GM21528 (cell line): ENCODE measurements around the gene PITRM1.

Experiments
- ATAC-seq: cut with Tn5 transposase; IDR thresholded peaks from one replicate; pipeline ENCODE4 v1.9.1; 2021; ENCODE audit warnings: mild to moderate bottlenecking, moderate library complexity; ENCODE audit not compliant: unreplicated experiment, low FRiP score

Gene PITRM1

DNA sequence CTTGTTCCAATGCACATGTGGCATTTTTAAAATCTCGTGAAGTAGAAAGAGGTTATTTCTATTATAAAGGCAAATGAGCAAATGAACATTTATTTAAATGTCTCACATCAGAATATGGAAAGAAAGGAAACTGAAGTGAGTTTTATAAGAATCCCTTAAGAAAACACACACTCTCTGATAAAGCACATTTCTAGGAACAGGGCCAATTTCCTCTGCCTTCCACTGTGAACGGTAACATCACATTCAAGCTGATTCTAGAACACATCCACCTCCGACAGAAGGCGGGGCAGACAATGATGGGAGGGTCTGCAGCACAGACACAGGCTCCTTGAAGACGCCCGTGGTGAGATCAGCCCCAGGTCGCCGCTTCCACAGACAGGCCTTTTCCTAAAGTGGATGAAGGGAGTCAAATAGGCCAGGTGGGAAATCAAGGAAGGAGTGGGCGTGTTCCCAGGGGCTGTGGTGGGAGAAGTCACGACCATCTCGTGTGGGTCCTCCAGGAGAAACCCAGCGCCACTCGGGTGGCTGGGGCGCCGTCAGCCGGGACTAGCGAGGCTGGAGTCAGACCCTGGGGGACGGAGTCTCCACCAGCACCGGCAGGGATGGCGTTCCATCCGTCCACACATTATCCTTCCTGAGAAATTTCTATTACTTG is 31.1 kb downstream of the PITRM1 start:
- ATAC-seq = no peak

DNA sequence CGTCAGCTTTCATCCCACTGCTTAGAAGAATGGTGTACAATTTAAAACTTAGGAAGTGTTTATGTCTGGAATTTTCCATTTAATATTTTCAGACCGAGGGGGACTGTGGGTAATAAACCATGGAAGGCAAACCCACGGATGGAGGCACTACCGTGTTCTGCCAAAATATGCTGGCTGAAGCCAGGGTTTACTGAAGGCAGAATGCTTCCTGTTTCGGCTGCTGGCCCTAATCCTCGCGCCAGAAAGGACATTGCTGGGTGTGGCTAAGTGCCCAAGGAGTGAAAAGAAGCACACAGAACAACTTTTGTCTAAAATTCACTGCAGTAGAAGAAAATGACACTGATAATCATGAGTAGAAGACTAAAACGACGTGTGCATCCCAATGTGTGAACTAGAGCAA is 32.3 kb downstream of the PITRM1 start:
- no peak for ATAC-seq

DNA sequence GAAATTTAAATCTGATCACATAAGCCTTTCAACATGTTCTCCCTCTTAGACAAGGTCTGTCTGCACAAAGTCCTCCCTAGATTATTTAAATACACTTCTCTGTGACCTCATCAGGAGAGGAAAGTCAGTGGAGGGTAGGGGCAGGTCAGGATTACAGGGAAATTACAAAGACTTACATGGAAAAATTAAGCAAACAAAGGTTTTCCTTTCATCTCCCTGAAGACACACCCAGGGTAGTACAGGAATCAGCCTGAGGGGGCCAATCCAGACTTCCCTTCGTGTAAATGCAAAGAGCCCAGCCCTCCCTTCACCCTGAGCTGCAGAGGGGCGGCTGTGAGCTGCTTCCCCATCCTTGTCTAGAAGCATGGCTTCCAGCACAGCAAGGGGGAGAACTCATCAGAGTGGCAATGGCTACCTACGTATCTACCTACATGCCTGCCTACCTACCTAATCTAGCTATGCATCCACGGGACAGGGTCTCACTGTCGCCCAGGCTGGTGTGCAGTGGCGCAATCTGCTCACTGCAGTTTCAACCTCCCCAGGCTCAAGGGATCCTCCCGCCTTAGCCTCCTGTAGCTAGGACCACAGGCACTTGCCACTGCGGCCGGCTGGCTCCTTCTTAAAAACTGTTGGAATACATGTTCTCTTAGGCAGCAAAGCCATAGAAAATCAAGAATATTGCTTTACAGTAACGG is 33.2 kb downstream of the PITRM1 start:
- no peak for ATAC-seq

DNA sequence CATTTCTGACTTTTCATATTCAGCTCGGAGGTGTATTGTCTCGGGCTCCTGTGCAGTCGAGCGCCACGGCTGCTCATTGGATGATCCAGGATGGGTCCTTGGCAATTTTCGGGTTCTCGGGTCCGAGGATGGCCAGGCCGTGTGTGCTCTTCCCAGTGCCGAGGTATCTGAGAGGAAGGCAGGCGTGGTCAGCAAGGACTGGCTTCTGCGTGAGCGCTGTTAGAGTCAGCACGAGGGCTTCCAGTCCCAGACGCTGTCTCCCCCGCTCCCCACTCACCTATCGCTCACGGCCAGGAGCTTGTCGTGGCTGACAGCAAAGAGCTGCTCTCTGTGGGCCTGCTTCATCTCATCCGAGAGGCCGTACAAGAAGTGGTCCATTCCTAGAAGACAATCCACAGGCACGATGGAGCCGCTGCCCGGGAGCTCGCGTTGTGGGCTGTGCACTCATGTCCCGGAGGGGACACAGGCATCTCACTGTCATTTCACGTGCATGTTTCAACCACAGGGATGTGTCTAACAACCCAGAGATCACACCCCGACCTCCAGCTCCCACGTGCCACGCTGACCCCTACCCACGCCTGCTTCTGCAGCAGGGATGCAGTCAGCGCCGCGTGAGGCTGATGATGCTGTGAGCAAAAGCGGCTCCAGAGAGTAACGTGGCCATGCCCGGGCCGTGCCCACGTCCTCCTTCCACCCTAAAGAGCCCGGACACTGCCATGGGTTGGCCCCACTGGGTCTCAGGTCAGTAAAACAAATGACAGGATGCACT is 34.4 kb downstream of the PITRM1 start:
- no peak for ATAC-seq

DNA sequence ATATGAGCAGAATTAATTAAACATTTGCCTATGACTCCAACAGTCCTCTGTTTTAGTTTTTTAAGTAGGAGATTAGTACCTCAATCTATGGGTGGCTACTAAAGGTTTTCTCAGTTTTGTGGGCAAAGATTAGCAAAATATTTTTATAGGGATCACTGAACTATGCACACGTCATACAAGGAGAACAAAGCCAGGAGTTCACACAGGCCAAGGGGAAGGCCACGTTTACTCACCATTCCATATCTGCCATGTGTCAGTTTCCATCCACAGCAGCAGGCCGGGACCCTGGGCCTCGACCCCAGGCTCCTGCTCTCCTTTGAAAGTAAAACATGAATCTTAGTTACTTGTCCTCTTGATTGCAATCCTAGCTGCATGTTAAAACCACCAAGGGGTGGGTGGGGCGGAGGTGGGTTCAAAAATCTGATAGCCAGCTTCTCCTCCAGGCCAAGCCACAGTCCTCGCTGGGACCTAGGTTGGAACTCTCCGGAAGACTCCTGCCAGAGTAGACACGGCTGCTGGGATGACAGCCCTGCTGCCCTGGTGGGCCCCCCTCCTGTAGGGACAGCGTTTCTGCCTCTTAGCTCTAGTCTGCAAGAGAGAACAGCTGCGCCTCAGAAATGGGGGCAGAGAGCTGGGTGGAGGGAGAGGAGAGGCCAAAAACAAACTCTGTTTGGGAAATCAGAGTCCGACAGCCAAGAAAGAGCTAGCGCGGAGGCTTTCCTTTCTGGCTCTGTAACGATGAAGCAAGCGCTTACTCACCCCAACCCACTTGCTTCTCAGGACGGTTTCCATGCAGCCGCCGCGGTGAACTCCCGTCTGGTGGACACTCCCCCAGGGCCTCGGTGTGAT is 35.6 kb downstream of the PITRM1 start:
- no peak for ATAC-seq

DNA sequence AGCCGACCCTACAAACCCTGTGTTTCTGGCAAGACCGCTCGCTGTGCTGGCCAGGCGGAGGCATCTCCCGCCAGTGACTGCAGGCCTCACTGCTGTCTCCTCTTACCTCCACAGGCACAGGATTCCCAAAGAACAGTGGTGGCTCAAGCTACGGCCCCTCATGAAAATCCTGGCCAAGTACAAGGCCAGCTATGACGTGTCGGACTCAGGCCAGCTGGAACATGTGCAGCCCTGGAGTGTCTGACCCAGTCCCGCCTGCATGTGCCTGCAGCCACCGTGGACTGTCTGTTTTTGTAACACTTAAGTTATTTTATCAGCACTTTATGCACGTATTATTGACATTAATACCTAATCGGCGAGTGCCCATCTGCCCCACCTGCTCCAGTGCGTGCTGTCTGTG is 36.2 kb downstream of the PITRM1 start:
- ATAC-seq = no peak

DNA sequence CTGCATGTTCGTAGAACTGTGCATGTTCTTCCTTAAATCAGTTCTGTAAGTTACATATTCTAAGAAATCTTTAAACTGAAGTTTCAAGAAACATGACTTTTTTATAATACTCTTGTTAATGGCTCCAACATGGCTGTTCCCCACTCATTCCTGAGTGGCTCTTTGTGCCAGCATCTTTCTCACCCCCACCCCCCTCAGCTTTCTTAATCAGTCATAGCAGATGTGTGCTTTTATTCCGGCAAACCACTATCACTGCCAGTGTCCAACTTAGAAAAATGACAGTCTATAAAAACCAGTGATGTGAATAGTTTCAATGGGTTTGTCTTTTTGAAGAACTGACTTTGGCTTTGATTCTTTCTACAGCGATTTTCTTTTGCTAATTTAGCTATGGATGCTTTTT is 37.6 kb downstream of the PITRM1 start:
- no peak for ATAC-seq

DNA sequence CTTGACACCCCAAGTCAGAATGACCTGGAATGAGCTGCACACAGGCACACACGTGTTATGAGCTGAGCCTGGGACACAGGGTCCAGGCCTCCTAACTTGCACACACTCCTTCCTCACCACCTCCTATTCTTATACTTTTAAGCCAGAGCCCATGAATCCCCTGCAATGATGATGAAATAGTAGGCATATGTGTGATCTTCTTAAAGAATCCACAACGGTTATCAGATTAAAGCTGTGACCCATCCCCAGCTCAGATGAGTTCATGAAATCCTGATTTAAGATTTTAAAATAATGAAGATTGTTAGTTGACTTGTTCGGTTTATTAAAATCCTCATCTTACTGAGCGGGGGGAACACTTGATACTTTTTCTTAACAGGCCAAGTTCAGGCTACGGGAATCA is 38.6 kb downstream of the PITRM1 start:
- no peak for ATAC-seq

DNA sequence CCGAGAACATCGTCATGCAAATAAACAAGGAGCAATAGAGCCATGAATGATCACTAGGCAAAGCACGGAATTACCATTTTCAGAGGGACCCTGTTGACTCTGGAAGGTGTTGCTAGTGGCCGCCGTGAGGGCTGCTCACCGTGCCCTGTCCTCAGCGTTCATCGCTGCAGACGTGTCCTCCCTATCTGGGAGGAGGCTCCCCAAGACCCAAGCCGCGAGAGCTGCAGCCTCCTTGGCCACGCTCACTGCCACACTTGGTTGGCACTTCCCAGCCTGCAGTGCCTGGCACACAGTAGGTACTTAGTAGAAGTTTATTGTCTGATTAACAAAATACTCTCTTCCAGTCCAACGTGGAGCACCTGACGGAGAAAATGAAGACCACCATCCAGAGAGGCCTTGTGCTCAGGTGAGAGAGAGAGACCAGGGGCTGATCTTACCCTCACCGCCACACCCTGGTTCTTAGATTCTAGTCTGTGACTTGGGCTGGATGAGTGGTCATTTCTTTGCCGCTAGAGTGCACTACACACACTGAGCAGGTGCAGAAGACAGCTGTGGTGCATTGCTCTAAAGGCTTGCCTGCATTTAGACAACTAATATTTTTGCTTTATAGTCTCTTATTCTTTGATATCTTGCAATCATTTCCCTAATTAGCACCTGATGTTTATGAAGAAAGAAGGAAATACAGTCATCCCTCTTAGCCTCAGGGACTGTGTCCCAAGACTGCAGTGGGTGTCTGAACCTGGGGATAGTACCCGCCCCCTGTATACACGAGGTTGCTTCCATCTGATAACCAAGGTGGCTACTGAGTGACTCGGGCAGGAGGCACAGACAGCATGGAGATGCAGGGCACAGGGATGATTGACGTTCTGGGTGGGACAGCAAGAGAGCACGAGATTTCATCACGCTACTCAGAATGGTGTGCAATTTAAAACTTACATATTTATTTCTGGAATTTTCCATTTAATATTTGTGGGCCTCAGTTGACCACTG is 40.3 kb downstream of the PITRM1 start:
- no peak for ATAC-seq

DNA sequence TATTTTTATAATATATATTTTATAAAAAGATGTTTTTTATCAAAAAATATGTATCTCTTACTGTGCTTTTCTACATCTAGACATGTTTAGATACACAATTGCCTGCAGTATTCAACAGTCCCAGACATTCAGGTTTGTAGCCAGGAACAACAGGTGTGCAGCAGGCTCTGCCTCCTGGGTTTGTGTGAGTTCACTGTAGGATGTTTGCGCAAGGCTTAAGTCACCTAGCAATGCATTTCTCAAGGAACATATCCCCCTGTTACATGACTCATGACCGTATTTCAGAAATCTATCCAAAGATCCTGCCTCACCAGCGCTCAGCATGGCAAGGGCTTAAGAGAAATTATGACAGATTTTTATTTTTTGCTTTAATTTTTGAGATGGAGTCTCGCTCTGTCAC is 41.5 kb downstream of the PITRM1 start:
- no peak for ATAC-seq

DNA sequence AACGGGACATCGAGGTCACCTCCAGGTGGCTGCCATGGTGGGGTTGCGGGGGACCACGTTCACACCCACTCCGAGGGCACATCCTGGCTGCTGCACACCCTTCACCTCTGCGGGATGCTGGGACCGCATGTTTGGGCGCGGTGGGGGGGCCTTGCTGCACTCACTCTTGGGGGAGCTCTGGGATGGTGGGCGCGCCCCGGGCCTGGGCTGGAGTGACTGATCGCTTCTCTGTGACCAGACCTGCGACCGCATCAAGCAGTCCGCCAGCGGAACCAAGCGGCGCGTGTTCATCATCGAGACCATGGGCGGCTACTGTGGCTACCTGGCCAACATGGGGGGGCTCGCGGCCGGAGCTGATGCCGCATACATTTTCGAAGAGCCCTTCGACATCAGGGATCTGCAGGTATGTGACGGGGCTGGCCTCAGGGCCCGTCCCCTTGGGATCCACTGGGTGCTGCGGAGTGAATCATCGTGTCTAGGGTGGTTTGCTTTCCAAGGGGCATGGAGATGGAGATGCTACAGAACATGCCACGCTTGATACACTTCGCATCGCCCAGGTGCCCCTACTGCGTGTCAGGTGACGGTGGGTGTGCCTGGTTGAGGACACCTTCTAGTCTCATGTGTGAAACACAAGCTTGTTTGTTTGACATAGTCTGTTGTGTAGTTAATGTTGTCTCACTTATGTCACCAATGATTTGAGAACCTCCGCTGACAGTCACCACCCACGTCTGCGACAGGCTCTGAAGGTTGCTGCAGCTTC is 42.8 kb downstream of the PITRM1 start:
- no peak for ATAC-seq

DNA sequence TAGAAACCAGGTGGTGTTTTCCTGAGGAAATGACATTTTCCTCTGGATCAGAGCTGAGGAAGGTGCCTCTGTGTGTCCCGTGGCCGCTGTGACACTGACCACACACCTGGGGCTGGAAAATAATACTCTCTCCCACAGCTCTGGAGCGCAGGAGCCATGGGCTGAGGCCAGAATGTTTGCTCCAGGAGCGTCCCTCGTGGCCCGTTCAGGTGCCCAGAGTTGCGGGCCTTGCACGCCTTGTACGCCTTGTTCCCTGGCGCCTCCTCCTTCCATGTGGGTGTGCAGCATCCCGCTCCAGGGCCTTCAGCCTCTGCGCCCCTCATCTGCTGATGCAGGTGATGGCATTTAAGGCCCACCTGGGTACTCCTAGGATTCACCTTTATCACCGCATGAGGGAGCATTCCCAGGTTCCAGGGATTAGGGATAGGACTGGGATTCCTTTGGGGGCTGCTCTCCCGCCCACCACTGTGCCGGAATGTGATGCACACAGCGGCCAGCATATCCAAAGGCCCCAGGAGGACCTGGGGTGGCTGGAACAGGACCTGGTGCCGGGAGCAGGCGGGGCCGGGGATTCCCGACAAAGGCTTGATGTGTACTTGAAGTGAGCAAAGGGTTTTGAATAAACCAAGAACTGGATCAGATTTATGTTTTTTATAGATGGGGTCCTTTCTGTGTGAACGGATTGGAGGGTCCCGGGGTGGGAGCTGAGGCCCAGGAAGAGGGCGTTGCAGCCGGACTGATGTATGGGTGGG is 44.0 kb downstream of the PITRM1 start:
- no peak for ATAC-seq

DNA sequence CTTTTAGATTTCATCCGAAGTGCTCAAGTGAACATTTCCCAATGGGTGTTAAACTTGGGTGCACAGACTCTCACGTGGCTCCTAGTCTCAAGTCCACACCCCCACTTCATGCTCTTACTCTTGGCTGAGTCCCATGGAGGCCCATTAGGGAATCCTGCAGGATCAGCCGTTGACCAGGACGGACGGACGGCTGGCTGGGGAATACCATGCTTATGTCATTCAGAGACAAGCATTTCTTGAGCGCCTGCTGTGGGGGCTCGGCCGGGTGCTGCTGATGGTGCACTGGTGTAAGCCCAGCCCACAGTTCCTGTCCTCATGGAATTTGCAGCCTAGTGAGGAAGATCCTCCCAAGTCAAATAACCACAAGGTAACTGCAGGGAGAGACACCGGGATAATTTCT is 44.7 kb downstream of the PITRM1 start:
- no peak for ATAC-seq

DNA sequence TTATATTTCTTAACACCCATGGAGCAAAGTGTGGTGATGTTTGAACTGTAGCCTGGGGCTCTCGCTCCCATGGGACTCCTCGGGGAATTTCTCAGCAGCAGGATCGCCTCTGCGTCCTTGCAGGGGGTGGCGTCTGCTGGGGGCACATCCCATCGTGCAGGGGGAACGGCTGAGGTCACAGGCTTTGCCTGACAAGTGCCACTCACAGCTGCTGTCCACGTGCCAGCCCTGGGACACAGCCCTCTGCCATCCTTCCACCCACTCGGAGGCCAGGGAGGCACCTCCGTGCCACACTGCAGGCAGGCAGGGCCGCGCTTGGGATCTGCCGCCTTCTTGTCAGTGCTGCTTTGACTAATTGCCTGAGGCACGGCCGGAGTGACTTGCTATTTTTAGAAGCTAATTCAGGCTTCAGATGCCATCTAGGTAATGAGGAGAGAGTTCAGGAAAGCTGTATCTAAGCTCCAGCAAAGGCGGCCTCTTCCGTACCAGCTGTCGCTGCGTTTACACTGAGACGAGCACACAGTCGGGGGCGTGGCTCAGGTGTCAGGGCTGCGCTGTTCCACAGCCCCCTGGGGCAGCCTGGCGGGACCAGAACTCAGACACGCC is 45.7 kb downstream of the PITRM1 start:
- ATAC-seq = no peak

DNA sequence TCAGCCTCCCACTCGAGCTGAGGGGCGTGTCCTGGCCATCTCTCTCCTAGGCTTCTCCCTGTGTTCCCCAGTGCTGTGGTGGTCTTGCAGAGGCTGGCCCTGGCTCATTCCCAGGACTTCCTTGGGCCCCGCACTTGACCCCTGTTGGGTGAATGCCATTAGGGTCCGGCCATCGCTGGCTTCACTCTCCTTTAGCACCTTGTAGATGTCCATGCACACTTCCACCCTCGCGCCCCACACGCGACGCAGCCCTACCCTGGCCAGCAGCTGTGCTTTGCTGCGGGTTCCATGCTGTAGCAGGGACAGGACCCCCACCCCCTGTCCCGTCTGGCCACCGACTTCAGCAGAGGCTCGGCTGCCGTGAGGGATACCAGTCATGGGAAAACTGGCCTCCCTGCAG is 46.3 kb downstream of the PITRM1 start:
- no peak for ATAC-seq

DNA sequence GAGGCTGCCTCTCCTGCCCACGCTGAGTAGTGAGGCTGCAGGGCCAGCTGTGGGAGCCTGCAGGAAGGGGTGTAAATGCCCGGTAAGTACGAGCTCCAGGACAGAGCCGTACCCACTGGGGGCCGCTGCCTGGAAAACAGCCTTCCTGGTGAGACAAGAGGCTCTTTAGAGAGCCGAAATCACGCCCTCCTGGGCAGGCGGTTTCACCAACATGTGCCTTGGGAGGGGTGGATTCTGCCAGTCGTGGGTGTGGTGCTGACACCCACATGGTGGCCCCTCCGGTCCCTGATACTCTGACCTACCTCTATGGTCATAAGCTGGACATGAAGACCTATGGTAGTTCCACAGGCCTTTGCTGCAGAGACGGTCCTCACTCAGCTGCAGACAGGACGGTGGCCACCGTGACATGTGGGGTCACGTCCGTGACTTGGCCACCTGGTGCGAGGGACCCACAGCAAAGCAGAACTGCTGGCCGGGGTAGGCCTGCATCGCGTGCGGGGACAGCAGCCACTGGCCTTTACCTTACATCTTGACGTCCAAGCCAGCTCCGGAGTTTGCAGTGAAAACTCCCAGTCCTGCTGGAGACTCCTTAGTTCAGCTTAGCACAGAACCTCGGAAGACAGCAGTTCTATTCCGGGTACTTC is 46.9 kb downstream of the PITRM1 start:
- no peak for ATAC-seq

DNA sequence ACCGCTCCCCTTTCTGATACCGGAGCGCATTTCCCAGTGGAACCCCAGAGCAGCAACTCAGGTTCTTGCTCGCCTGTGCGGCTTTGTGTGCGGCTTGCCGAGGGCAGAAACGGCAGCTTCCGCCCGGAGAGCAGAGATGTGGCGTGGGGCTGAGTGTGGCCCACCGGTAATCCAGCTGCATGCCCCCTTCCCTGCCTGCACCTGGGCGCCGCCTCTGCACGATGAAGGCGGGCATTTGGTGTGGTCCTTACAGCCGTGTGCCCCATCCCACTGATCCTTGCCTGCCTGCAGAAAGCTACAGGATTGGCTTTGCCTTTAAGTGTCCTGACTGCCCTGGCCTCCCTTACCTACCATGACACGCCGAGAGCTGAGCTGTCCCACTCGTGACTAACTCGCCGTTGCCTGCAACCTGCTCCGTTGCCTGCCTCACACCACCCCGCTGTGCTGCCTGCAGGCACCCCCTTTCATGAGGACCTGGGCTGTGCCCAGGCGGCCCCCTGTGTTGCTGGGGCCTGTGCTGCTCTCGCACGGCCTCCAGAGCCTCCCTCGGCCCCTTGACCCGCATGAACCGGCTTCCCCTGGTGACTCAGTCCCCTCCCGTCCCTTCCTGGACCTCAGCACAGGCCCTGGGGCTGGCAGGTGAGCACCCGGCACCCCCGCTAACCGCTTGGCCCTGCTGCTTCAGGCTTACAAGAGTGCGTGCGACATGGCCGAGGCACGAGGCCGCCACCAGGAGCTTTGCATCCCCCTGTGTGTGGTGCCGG is 48.0 kb downstream of the PITRM1 start:
- ATAC-seq = no peak
